Inferior parietal cortex (tissue), 1 donor: ENCODE measurements around the gene DTX2.
"Not testable (repeated sequence)": the region's sequence is repeated elsewhere in the genome, so short reads cannot be mapped to it uniquely, and the experiment has no call there.

Source experiments
- DNase-seq: peaks from one replicate; pipeline ENCODE4 v3.0.0-alpha.2; 2016; ENCODE audit errors: extremely low spot score

DTX2 gene

DNA sequence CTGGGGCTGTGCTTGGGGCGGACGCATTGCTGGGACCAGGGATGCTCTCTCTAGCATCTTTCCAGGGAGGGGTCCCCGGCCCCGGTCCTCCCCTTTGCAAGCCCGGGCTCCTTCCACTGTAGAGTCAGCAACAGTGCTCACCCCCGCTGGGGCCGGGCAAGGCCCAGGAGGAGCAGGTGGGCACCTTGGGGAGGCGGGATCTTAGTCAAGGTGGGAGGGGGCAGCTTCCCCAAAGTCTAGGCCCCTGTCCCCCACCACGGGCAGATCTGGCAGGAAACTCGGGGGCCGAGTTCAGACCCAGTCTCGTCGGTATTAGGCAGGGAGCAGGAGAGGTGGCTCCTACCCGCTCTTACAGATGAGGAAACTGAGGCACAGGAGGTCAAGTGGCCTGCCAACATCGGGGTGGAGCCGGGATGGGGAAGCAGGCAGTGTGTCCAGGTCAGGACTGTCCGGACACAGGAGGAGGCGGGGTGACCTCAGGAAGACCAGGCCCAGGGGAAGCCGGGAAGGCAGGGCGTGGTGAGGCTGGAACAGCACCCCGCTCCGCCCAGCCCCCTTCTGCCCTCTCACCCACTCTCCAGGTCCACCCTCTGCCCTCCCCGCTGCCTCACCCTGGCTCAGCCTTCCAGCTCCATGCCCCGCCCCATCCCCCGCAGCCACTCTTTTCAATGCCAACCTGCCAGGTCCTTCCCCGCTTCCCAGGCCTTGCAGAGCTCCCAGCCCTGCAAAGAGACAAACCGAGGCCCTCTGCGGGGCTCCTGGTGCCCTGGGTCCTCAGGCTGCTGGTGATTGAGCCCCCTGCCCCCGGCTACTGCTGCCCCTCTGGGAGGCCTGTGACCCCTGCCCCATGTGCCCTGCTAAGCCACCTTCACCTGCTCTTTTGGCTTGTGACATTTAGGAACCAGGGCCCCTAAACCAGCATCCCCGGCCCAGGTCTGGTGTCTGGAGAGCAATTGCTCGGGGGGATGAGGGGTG is 50.7 kb downstream of the DTX2 start:
- DNase-seq: not testable (repeated sequence)

- DNase-seq: no peak
These were observed 51.7 kb downstream of the DTX2 start for GRCh38 chr7:76512941-76513816.

DNA sequence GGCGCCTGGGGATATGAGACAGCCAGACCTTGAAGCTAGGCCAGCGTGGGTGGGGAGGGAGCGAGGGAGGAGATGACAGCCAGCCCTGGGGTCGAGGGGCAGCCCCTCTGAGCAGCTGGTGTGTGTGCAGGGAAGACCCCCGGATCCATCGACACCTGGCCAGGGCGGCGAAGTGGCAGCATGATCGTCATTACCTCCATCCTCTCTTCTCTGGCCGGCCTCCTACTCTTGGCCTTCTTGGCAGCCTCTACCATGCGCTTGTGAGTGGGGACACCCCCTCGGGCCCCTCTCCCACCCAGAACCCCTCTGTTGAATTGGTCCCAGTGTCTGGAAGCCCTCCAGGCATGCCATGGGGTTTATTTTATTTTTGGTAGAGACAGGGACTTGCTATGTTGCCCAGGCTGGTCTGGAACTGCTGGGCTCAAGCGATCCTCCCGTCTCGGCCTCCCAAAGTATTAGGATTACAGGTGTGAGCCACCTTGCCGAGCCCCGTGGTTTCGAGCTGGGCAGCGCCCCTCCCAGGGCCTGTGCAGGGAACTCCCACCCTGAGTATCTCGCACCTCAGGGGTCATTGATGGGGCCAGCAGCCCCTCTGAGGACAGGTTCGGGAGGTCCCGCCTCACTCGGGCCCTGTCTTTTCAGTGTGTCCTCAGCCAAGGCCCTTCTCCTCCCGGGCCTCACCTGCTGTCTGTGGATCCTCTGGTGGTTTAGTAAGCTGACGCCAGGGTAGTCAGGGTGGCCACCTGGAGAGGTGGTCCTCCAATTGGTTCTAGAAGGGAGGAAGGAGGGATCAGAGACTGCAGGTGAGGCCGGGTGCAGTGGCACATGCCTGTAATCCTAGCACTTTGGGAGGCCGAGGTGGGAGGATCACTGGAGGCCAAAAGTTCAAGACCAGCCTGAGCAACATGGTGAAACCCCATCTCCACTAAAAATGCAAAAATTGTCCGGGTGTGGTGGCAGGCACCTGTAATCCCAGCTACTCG is 52.6 kb downstream of the DTX2 start:
- no peak for DNase-seq

GRCh38 chr7:76514926-76515771 is 53.6 kb downstream of the DTX2 start:
- no peak for DNase-seq

GRCh38 chr7:76515999-76516443 is 54.5 kb downstream of the DTX2 start:
- peak; percentile 49 for DNase-seq

DNA sequence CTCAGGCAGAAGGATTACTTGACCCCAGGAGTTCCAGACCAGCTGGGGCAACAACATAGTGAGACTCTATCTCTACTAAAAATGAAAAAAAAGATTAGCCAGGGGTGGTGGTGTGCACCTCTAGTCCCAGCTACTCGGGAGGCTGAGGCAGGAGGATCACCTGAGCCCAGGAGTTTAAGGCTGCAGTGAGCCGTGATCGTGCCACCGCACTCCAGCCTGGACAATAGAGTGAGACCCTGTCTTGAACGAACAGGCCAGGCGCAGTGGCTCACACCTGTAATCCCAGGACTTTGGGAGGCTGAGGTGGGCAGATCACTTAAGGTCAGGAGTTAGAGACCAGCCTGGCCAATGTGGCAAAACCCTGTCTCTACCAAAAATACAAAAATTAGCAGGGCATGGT is 55.4 kb downstream of the DTX2 start:
- not testable (repeated sequence) for DNase-seq

DNA sequence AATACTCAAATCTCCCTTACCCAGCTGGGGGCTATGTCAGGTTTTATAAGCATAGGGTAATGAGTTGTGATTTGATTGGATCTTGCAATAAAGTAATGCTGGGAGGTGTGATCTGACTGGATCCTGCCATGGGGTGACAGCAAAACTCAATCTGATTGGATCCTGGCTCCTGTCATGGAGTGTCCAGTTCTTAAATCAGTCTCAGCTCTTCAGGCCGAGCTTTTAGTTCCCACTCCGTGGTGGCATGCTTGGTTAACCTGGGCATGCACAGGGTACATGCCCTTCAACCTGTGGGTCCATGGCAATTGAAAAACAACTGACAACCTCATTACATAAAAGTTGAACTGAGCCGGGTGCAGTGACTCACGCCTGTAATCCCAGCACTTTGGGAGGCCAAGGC is 64.7 kb downstream of the DTX2 start:
- DNase-seq: not testable (repeated sequence)

- not testable (repeated sequence) for DNase-seq
These were observed 70.1 kb downstream of the DTX2 start for GRCh38 chr7:76531643-76532042.

GRCh38 chr7:76543197-76543596 is 81.7 kb downstream of the DTX2 start, which contains the start of gene SPDYE16:
Gene SPDYE16, minus strand, starts transcription at chr7:76543297. Its CDS starts 1,838 bp downstream, at chr7:76541459.
- not testable (repeated sequence) for DNase-seq

- peak; percentile 91 for DNase-seq
These were observed 87.7 kb downstream of the DTX2 start for GRCh38 chr7:76549025-76549854.

DNA sequence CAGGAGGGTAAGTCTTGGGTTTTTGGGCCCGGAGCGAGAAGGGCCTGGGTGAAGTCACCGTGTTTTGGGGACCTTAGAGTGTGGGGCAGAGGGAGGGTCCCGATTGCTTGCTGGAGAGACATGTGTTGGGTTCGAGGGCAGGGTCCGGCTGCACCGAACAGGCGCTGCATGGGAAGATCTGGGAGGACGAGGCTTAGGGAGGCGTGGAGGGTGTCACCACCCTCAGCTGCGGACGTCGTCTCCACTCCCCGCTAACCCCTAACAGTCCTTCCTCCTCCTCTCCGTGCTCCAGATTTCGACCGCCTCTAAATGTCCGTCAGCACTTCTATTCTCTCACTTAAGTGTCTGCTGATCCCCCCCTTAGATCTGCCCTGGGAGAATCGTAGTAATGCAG is 88.3 kb downstream of the DTX2 start:
- DNase-seq: not testable (repeated sequence)

DNA sequence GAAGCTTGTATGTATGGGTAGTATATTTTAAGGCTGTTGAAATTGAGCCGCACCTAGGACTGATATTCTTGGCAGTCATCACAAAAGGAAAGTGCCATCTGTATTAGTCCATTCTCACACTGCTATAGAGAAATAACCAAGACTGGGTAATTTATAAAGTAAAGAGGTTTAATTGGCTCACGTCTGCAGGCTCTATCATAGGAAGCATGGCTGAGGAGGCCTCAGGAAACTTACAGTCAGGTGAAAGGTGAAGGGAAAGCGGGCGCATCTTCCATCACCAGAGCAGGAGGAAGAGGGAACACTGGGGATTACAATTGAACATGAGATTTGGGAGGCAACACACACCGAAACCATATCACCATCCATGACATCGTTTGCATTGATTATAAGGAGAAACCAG is 90.5 kb downstream of the DTX2 start:
- not testable (repeated sequence) for DNase-seq
